ENCODE results near the gene PLCB3.

GRCh38 chr11:64239662-64240434 lies 11.5 kb upstream of the PLCB3 start:
- TF ChIP-seq, protein P1, sequence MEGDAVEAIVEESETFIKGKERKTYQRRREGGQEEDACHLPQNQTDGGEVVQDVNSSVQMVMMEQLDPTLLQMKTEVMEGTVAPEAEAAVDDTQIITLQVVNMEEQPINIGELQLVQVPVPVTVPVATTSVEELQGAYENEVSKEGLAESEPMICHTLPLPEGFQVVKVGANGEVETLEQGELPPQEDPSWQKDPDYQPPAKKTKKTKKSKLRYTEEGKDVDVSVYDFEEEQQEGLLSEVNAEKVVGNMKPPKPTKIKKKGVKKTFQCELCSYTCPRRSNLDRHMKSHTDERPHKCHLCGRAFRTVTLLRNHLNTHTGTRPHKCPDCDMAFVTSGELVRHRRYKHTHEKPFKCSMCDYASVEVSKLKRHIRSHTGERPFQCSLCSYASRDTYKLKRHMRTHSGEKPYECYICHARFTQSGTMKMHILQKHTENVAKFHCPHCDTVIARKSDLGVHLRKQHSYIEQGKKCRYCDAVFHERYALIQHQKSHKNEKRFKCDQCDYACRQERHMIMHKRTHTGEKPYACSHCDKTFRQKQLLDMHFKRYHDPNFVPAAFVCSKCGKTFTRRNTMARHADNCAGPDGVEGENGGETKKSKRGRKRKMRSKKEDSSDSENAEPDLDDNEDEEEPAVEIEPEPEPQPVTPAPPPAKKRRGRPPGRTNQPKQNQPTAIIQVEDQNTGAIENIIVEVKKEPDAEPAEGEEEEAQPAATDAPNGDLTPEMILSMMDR (IDR thresholded peaks at IDR 0.05; ENCODE audit: low read length): no peak
- no peak for TF ChIP-seq EZH2 (IDR thresholded peaks at IDR 0.05; ENCODE audit: borderline replicate concordance, low read length)

All from OCI-LY1 (cell line).